ENCODE data around the gene DHX35. TPM values are rescaled to one million over a fixed set of nuclear protein-coding genes. Genes with fewer than 3 reads are reported as not detected.

The DHX35 gene
- total RNA-seq, 1 donor from 2014 or later, result 14.0 TPM

Other genes with a start within 250 kb of the DHX35 start
- not detected in 2 replicates for gene SLC32A1, start 237.9 kb upstream of the DHX35 start, total RNA-seq
- gene ACTR5, start 213.9 kb upstream of the DHX35 start, total RNA-seq, result 6.1 and 6.7 TPM in 2 replicates
- gene PPP1R16B, start 156.6 kb upstream of the DHX35 start, total RNA-seq, result 0.03 TPM in 1 of 2 replicates, not detected in the other
- gene FAM83D, start 35.9 kb upstream of the DHX35 start, total RNA-seq, result 0.21 and 0.67 TPM in 2 replicates

All from myocyte (in vitro differentiated cells).